HepG2 (cell line): ENCODE data around the gene MAML1. TPM values are rescaled to one million over a fixed set of nuclear protein-coding genes. Genes with fewer than 3 reads are reported as not detected.

Experiments used
- BORCS8-MEF2B ChIP-seq: sonication (generic); formaldehyde crosslinking; IDR thresholded peaks from 2 replicates; pipeline ENCODE4 v1.8.0; 2022; ENCODE audit warnings: mild to moderate bottlenecking, missing genetic modification reagents
- EED ChIP-seq: sonication (generic); formaldehyde crosslinking; IDR thresholded peaks from 2 replicates; pipeline ENCODE4 v1.5.0; 2020; ENCODE audit warnings: mild to moderate bottlenecking, missing genetic modification reagents
- EP300 ChIP-seq, 3 experiments: sonication (generic) in 1 of 3; formaldehyde crosslinking in 1 of 3; IDR thresholded peaks; 2 replicates each; pipeline versions ENCODE4 v1.5.1 to v1.6.1; 2011 to 2020; ENCODE audit warnings: low read depth in 2 of 3, low read length in 2 of 3, borderline replicate concordance in 1 of 3, improper control_type of control experiment in 1 of 3, mild to moderate bottlenecking in 1 of 3, missing genetic modification reagents in 1 of 3, moderate library complexity in 1 of 3
- ETV5 ChIP-seq: IDR thresholded peaks from 2 replicates; pipeline ENCODE4 v1.6.1; 2018; ENCODE audit warnings: missing biosample characterization, missing genetic modification reagents, inconsistent platforms, borderline replicate concordance
- GMEB2 ChIP-seq: IDR thresholded peaks from 2 replicates; pipeline ENCODE4 v1.6.1; 2016; ENCODE audit warnings: missing biosample characterization, missing genetic modification reagents, low read depth
- GTF2F1 ChIP-seq: fragments of 150-350 bp; IDR thresholded peaks from 2 replicates; pipeline ENCODE4 v1.6.1; 2014; ENCODE audit warnings: low read length
- HHEX ChIP-seq: IDR thresholded peaks from 2 replicates; pipeline ENCODE4 v1.6.1; 2016; ENCODE audit warnings: control low read depth
- HNRNPK ChIP-seq: fragments of 200-400 bp; formaldehyde crosslinking; IDR thresholded peaks from 2 replicates; pipeline ENCODE4 v1.6.1; 2018; ENCODE audit warnings: low read length, low read depth, moderate library complexity, mild to moderate bottlenecking; ENCODE audit not compliant: poor library complexity, severe bottlenecking
- KDM6A ChIP-seq: IDR thresholded peaks from 2 replicates; pipeline ENCODE4 v1.6.1; 2016; ENCODE audit warnings: low read depth
- SOX6 ChIP-seq, 2 experiments: fragments of 450-650 bp in 1 of 2; sonication (generic) in 1 of 2; formaldehyde crosslinking in 1 of 2; IDR thresholded peaks; 2 replicates each; pipeline versions ENCODE4 v1.4.0 to v1.6.1; 2017 to 2020; ENCODE audit warnings: antibody characterized with exemption in 1 of 2, mild to moderate bottlenecking in 1 of 2, missing genetic modification reagents in 1 of 2
- ZMYM4 ChIP-seq: sonication (generic); formaldehyde crosslinking; IDR thresholded peaks from 2 replicates; pipeline ENCODE4 v1.8.1; 2023; ENCODE audit warnings: mild to moderate bottlenecking, missing genetic modification reagents
- ZNF232 ChIP-seq: sonication (generic); formaldehyde crosslinking; IDR thresholded peaks from 2 replicates; pipeline ENCODE4 v1.4.0; 2020; ENCODE audit warnings: missing genetic modification reagents, borderline replicate concordance
- ZNF256 ChIP-seq: sonication (generic); formaldehyde crosslinking; conservative IDR thresholded peaks from 2 replicates; pipeline ENCODE4 v1.4.0; 2020; ENCODE audit warnings: missing genetic modification reagents
- ZNF275 ChIP-seq: sonication (generic); formaldehyde crosslinking; IDR thresholded peaks from 2 replicates; pipeline ENCODE4 v1.8.0; 2022; ENCODE audit warnings: missing genetic modification reagents, mild to moderate bottlenecking, inconsistent platforms, borderline replicate concordance
- polyA plus RNA-seq, 8 experiments: library from polyadenylated mRNA; depleted of rRNA in 3 of 8; stranded (reverse) in 7 of 8; unstranded in 1 of 8; fragments of >200 nt; fragmentation: Illumina TruSeq in 4 of 8; extraction: Trizol in 4 of 8; gene quantifications; 2 replicates each; pipeline versions ENCODE4 v1.2.1 to v1.2.3, GENCODE V29; 2011 to 2016; ENCODE audit warnings: low read depth in 4 of 8, missing spikeins in 1 of 8, mixed read lengths in 1 of 8; ENCODE audit not compliant: insufficient read depth in 1 of 8
- total RNA-seq, 5 experiments: library from RNA; depleted of rRNA; stranded (reverse); fragments of >200 nt; fragmentation: Illumina TruSeq; extraction: Trizol; gene quantifications; 2 replicates each; pipeline ENCODE4 v1.2.3, GENCODE V29; 2016; ENCODE audit warnings: low read depth in 1 of 5
- TF ChIP-seq, protein P1 (sequence below): fragments of 450-650 bp; IDR thresholded peaks from 2 replicates; pipeline ENCODE4 v1.6.1; 2017; ENCODE audit warnings: mild to moderate bottlenecking
- TF ChIP-seq, protein P2 (sequence below): sonication (generic); formaldehyde crosslinking; IDR thresholded peaks from 2 replicates; pipeline ENCODE4 v1.4.0; 2020; ENCODE audit warnings: missing genetic modification reagents
- TF ChIP-seq, protein P3 (sequence below): sonication (generic); IDR thresholded peaks from 2 replicates; pipeline ENCODE4 v1.6.1; 2016; ENCODE audit warnings: low read depth, borderline replicate concordance

Gene MAML1
- total and polyA plus RNA-seq, 2 of the 13 experiments (the other 11 are each of a cell fraction or from before 2014, with no cell fraction given) = 10.0 to 10.8 TPM

GRCh38 chr5:179697993-179698934 lies 34.4 kb upstream of the MAML1 start (continued):
- TF ChIP-seq, protein P1, sequence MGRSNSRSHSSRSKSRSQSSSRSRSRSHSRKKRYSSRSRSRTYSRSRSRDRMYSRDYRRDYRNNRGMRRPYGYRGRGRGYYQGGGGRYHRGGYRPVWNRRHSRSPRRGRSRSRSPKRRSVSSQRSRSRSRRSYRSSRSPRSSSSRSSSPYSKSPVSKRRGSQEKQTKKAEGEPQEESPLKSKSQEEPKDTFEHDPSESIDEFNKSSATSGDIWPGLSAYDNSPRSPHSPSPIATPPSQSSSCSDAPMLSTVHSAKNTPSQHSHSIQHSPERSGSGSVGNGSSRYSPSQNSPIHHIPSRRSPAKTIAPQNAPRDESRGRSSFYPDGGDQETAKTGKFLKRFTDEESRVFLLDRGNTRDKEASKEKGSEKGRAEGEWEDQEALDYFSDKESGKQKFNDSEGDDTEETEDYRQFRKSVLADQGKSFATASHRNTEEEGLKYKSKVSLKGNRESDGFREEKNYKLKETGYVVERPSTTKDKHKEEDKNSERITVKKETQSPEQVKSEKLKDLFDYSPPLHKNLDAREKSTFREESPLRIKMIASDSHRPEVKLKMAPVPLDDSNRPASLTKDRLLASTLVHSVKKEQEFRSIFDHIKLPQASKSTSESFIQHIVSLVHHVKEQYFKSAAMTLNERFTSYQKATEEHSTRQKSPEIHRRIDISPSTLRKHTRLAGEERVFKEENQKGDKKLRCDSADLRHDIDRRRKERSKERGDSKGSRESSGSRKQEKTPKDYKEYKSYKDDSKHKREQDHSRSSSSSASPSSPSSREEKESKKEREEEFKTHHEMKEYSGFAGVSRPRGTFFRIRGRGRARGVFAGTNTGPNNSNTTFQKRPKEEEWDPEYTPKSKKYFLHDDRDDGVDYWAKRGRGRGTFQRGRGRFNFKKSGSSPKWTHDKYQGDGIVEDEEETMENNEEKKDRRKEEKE = no peak
- peak in 1 of 2 experiments; percentile 34; a peak in 2 of 4 replicates for TF ChIP-seq EP300 (IDR thresholded peaks at IDR 0.05; ENCODE audit: low read depth in 2 of 2, low read length in 2 of 2)
- 0 out of 2 replicates have a peak, but pooled peaks have one; percentile 24 for TF ChIP-seq EP300 (CRISPR knock-in tag; IDR thresholded peaks at IDR 0.05; ENCODE audit: borderline replicate concordance)
- TF ChIP-seq HHEX (CRISPR knock-in tag) = no peak
- TF ChIP-seq GMEB2 (CRISPR knock-in tag) = peak; percentile 71; the same call in 1 of the 2 replicates
- TF ChIP-seq ETV5 = peak; percentile 34; the same call in 1 of the 2 replicates
- TF ChIP-seq ZNF232 (CRISPR knock-in tag) = 0 out of 2 replicates have a peak, but pooled peaks have one; percentile 45
- TF ChIP-seq GTF2F1 = no peak
- no peak for TF ChIP-seq SOX6 (IDR thresholded peaks at IDR 0.05)
- TF ChIP-seq SOX6 (CRISPR knock-in tag; IDR thresholded peaks at IDR 0.05) = peak; percentile 61
- TF ChIP-seq ZNF275 = no peak
- TF ChIP-seq ZMYM4 = peak; percentile 77
- TF ChIP-seq BORCS8-MEF2B = no peak
- TF ChIP-seq EED (CRISPR knock-in tag) = peak; percentile 9; the same call in 1 of the 2 replicates
- TF ChIP-seq, protein P2, sequence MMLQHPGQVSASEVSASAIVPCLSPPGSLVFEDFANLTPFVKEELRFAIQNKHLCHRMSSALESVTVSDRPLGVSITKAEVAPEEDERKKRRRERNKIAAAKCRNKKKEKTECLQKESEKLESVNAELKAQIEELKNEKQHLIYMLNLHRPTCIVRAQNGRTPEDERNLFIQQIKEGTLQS = peak; percentile 15; the same call in 1 of the 2 replicates
- TF ChIP-seq HNRNPK = no peak
- no peak for TF ChIP-seq KDM6A (CRISPR knock-in tag)
- no peak for TF ChIP-seq ZNF256 (CRISPR knock-in tag)
- TF ChIP-seq, protein P3, sequence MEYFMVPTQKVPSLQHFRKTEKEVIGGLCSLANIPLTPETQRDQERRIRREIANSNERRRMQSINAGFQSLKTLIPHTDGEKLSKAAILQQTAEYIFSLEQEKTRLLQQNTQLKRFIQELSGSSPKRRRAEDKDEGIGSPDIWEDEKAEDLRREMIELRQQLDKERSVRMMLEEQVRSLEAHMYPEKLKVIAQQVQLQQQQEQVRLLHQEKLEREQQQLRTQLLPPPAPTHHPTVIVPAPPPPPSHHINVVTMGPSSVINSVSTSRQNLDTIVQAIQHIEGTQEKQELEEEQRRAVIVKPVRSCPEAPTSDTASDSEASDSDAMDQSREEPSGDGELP = peak; percentile 55; the same call in 1 of the 2 replicates
